C1 segment of cervical spinal cord (tissue), 14 donors: ENCODE results near the gene CDNF.
"Not testable (repeated sequence)": the region's sequence is repeated elsewhere in the genome, so short reads cannot be mapped to it uniquely, and the experiment has no call there.

Source experiments
- DNase-seq, 14 donors: peaks; one replicate each; lab custom pipeline; 2025; lab: John Stamatoyannopoulos, UW

The CDNF gene

DNA sequence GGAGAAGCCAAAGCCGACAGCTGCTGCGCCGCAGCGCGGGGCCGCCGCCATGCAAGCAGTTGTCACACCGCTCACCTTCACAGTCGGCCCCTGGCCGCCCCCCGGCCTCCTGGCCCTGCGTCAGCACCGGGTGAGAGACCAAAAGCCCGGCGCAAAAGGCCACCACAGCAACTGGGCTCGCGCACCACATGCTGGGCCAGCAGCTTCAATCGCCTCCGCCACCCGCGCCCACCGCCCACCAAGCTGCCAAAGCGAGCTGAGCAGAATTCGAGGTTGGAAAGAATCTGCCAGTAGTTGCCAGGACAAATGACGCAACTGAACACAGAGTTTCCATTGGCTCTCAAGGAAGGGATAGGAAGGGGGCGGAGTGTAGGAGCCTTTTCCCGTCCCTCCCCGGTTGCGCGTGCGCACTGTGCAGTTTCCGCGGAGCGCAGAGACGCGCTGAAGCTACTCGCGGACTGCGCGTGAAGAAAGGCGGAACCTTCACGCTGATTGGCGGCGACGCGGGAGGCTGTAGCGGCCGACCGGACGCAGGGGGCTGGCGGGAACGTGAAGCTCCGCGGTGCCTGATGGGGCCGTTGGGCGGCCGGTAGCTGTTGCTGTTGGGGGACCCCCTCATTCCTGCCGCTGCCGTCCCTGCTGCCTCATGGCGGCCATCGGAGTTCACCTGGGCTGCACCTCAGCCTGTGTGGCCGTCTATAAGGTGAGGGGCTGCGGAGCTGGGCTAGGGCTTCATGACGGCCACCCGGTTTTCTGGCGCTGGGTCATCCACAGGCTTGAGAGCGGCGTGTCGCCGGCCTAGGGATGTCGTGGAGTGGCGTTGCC is at the start of gene CDNF, which contains the start of the genes HSPA14 and MSANTD7:
Gene CDNF (minus strand): TSS at position 281 of the 825 bp plus-strand sequence. CDS start 91 bp downstream, at position 190.
Gene HSPA14 (plus strand): TSS at position 550 of the 825 bp plus-strand sequence. CDS start 97 bp downstream, at position 647.
Gene MSANTD7 (plus strand): TSS at position 550 of the 825 bp plus-strand sequence. CDS start 3,979 bp downstream, outside the sequence.
- peak; percentile 84 to 99 (median 98) for DNase-seq

DNA sequence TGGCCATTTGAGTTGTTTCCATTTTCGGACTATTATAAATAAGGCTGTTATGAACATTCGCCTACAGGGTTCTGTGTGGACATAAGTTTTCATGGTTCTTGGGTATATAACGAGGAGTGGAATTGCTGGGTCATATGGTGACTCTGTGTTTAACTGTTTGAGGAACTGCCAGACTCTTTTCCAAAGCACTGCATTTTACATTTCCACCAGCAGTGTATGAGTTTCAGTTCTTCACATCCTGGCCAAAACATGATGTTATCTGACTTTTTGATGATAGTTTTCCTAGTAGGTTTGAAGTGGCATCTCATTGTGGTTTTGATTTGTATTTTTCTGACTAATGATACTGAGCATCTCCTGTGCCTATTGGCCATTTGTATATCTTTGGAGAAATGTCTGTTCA is 46.2 kb upstream of the CDNF start:
- no peak for DNase-seq

DNA sequence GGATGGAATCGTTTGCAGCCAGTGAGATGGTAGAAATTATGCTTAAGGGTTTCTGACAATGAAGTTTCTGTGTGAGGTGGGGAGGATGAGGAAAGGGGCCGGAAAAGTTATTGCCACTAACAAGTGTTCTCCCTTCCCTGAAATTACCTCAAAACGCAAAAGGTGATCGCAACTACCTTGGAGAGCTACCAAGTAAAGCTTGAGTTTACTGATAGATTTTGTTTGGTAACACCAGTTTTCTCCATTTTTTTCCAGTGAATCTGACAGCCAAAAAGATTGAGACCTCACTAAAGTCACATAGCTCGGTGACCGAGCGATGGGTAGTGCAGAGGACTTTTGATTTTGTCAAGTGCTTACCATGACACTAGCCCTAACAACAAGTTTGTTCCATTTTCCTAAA is 42.4 kb upstream of the CDNF start:
- DNase-seq = no peak

DNA sequence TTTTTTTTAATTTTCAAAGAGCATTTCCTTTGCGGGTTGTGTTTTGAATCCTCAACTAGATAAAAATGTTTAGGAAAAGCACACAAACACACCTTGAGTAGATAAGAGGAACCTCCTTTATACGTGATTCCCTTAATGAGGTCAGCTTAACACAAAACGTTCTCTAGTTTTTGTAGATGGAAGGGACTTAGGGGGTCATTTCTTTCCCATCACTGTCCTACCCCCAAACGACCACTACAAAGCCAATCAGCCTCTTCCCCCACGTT is 42.0 kb upstream of the CDNF start:
- no peak for DNase-seq

DNA sequence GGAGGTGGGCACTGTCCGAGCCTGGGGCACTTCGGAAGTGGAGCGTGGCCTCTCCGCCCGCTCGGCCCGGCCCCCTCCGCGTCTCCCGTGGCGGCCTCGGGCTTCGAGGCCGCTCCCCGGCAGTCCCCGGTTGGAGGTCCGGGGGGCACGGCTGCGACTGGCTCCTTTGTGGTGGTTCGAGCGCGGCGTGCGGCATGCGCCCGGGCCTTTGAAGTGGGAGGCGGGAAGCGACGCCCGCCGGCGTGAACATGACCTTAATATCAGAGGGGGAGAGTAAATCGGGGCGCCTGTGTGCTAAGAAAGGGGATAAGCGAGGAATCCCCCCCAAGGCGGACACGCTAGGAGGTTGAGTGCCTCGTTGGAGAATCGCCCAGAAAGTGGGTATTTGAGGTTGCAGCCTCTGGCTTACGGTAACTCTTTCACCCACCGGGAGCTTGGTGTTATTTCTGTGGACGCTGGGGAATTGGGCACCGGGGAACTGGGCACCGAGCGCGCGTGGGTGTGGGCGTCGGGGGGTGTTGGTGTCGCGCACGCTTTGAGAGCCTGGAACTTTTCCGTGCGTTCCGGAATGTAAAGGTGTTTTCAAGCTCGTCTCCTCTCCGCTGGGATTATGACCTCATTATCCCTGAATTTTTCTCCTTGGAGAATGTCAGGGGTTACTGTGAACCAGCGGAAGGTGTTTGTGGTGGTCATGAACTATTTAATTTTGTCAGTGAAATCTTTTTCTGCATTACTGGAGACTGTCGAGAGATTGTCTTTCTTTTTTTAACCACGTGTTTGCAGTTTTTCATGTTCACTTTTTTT is 41.5 kb upstream of the CDNF start:
- DNase-seq = peak in 3 of 14 donors; percentile 16 to 45 (median 31)

DNA sequence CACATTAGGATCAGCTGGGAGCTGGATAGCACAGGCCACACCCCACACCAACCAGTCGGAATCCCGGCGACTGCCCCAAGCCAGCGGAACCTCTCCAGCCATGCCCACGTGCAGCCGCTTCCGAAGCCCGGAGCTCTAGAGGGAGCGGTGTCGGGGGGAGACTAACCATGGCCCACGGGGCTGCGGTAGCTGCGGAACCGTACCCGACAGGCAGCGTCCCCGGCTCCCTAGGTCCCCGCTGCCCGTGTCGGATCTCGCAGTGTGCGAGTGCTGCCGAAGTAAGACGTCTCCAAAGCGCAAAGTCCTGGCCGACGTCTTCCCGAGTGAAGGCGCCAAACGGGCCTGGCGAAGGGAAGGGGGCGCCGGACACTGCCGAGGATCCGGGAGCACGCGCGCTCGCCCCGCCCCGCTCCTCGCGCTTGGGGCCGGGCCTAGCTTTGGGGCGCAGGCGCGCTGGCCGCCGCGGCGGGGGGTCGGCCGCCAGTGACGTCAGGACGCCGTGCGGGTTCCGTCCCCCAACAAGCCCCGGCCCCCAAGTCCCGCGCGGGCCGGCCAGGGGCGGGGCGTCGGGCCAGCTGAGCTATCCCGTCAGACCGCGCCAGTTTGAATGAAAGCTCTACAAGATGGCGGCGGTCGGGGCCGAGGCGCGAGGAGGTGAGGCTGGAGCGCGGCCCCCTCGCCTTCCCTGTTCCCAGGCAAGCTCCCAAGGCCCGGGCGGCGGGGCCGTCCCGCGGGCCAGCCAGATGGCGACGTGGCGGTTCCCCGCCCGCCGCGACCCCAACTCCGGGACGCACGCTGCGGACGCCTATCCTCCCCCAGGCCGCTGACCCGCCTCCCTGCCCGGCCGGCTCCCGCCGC is 40.7 kb upstream of the CDNF start, which contains the start of gene SUV39H2:
Gene SUV39H2 (plus strand): TSS at position 601 of the 858 bp plus-strand sequence. CDS start 23 bp downstream, at position 624.
- DNase-seq = peak; percentile 59 to 97 (median 92)

DNA sequence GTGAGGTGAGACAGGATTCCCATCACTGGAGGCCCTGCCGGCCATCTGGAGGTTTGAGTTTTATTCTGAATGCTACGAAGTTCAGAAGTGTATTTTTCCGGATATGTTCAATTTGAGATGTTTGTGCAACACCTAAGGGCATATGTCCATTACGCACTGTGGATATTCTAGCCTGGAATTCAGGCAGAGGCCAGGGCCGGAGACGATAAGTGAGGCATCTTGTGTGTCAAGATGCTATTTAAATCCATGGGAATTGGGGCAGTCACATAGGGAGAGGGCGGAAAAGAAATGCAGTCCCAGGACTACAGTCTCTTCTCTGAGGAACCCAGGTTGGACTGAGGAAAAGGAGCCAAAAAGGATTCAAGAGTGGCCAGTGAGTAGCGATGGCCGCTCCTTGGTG is 38.9 kb upstream of the CDNF start:
- DNase-seq = peak in 1 of 14 donors; percentile 14

DNA sequence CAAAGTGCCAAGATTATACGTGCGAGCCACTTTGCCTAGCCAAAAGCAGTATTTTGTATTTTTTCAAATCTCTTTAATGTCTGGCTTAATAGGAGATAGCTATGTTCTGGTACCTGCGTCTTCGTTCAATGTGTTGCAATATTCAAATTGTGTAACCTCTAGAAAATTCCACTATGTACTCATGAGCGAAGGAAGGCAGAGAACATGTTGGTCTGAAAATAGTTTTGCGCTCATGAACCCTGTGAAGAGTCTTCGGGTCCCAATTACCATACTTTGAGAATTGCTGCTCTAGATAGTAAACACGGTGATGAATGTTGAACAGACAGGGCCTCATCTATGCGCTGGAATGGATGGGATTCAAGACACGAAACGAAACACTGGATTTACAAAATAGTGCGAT is 38.1 kb upstream of the CDNF start:
- DNase-seq = no peak

DNA sequence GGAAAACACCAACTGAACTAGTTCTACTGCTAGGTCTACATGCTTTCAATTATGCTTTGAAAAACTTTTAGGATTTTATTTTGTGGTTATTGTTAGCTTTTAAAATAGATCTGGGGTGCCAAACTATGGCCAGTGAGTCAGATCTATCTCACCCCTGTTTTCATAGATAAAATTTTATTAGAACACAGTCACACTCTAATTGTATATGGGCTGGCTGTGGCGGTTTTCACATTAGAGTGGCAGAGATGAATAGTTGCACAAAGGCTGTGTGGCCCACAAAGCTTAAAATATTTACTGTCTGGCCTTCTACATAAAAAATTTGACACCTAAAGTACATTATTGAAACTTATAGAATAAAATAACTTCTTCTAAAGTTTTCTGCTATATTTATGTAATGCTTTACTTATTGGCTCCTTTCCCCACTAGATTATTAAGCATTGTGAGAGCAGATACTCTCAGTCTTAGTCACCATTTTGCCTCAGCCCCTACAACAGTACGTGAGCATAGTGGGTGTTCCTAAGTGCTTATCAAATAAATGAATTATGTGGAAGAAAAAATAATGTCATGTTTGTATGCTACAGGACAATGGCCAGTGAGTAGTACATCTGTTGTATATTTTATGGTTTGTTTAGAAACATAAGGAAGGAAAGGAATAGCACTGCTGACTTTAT is 35.4 kb upstream of the CDNF start:
- DNase-seq = no peak

DNA sequence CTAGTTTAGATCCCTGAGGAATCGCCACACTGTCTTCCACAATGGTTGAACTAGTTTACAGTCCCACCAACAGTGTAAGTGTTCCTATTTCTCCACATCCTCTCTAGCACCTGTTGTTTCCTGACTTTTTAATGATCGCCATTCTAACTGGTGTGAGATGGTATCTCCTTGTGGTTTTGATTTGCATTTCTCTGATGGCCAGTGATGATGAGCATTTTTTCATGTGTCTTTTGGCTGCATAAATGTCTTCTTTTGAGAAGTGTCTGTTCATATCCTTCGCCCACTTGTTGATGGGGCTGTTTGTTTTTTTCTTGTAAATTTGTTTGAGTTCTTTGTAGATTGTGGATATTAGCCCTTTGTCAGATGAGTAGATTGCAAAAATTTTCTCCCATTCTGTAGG is 27.0 kb upstream of the CDNF start:
- not testable (repeated sequence) for DNase-seq

DNA sequence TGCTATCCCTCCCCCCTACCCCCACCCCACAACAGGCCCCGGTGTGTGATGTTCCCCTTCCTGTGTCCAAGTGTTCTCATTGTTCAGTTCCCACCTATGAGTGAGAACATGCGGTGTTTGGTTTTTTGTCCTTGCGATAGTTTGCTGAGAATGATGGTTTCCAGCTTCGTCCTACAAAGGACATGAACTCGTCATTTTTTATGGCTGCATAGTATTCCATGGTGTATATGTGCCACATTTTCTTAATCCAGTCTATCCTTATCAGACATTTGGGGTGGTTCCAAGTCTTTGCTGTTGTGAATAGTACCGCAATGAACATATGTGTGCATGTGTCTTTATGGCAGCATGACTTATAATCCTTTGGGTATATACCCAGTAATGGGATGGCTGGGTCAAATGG is 26.6 kb upstream of the CDNF start:
- not testable (repeated sequence) for DNase-seq

DNA sequence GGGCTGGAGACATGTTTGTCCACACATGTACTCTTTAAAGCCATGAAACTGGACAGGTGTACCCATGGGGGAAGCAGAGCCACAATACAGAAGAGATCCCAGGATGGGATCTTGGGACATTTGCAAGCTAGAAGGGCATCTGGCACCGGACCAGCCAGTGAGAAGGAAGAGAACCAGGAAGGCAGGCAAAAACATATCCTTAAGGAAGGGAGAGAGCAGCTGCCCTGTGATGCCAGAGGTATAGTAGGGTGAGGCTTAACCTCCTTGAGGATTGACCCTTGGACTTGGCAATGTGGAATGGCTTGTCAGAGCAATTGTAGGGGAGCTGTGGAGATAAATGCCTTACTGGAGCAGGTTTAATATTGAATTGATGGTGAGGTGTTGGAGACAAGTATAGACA is 23.0 kb upstream of the CDNF start:
- no peak for DNase-seq

DNA sequence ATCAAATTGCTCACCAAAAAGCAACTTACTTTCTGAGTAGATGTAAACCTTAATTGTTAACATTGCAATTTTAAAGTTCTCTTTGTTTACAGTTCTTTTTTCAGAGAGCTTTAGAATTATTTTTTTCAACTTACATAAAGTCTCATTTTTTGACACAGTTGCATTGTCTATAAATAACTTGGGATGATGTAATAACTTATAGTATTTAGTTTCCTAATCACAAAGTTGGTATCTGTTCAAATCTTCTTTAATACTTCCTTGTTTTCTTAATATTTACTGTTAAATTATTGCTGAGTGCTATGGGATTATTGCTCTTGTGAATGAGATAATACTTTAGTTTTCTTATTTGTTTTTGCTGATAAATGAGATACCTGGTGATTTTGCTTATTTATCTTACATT is 21.9 kb upstream of the CDNF start:
- DNase-seq = no peak

DNA sequence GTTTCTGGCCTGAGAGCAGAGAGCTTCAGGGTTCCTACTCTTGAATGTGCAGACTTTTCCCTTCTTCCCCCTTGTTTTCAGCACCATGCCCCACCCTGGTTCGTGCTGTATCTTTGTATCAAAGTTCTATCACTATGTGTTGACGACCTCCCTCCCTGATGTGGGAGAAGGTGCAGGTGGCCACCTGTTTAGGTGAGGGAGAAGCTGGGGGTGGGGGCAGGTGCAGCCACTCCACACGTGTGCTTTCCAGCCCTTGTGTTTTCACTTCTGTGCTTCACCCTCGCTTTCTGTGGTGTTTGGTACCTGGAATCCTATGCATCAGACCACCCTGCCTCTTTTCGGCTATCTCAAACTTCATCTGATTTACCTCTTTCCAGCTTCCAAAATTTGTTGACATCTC is 21.2 kb upstream of the CDNF start:
- no peak for DNase-seq

DNA sequence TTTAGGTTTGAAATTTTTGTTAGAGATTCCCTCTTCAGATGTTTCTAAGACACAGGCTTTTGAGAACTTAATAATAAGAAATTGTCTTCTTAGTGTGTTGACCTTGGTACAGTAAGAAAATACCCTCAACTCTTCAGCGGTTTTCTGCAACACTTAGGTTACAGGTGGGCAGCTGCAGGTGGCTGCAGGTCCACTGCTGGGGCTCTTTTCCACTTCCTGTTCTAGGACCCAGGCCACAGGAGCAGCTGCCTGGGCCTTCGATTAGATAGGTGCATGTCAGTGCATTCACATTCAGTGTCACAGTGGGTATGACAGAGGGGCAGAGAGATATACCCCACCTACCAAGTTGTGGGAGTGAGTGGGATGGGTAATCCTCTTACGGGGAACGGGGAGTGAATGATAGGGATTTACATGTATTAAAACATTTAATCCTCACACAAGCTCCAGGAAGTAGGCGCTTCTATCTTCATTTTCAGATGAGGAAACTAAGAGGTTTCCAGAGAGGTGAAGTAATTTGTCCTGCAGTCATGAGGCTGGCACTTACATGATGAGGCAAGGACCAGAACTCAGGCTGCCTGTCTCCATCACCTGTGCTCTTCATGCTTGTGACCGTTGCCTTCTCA is 20.6 kb upstream of the CDNF start:
- DNase-seq = no peak

DNA sequence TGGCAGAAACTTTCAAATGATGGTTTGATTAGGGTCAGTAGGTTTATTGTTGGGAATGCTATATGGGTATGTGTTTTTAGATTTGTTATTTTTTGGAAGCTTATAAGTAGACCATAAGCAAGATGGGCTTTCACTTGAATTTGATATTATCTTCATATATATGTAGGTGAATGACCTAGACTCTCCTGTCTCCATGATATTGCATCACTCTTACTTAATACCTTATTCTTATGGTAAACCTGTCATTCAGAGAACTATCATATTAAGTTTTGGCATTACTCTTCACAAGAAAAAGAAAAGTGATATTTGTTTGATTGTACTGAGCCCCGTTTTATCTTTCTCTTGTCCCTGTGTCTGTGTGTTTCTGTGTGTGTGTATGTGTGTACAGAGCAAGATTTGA is 17.6 kb upstream of the CDNF start:
- no peak for DNase-seq

DNA sequence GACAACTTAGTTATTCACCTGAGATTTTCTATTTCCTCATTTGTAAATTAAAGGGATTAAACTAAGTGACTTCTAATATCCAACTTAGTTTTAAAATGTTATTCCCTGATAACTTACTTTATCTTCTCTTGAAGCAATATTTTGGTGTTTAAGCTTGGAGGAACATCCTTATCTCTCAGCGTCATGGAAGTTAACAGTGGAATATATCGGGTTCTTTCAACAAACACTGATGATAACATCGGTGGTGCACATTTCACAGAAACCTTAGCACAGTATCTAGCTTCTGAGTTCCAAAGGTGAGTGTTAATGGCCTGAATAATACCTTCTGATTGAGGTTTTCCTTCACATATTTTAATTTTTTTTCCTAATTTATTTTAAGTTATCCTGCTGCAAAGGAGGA is 14.4 kb upstream of the CDNF start:
- no peak for DNase-seq

DNA sequence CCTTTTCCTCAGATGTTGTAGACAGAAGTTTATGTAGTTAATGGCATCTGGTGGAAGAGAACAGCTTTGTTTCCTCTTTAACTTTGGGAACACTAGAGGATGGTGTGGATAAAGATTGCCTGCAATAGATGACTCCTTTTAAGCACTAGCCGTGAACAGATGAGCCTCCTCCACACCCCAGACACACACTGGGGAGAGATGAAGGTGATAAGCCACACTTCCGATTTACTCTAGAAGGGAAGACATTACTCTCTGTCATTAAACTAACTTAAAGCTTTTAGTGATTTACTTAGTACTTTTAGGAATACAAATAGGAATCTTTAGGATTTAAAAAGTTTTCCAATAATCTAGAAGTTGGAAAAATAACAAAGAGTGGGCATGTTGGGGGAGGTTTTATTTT is 7.1 kb upstream of the CDNF start:
- no peak for DNase-seq

DNA sequence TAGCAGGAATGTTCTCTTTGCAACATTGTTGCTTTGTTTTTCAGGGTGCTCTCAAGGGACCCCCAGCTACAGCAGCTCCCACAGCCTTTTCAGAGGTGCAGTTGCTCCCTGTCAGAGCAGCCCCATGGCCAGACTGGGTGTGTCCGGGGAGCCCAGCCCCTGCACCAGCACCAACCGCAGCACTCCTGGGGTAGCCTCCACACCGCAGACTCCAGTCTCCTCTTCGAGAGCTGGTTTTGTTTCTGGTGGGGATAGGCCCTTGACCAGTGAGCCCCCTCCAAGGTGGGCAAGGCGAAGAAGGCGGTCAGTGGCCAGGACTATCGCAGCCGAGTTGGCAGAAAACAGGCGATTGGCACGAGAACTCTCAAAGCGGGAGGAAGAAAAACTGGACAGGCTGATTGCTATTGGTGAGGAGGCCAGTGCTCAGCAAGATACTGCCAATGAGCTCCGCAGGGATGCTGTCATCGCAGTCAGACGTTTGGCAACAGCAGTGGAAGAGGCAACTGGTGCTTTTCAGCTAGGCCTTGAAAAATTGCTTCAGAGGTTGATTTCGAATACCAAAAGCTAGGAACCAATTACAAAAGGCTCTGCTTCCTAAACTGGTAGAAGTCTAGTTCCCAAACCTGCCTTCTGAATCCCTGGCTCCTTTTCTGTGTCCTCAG is 5.6 kb upstream of the CDNF start:
- DNase-seq = peak in 2 of 14 donors; percentile 5 to 75

DNA sequence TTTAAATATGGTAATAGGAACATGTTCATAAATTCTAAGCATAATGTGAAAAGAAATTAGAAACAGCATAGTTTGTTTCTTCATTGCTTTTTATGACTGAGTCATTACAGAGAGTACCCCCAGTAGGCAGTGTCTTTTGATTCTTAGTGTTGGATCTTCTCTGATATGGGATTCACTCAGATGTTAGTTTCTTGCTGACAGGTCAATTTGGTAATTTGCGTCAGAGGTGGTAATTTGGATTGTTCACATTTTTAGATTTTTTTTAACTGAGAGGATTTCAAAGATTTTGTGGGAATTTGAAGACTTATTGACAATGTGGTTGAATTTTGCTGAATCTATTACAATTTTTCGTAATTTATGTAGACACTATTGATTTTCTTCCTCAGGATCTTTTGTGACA is 2.3 kb upstream of the CDNF start:
- no peak for DNase-seq
